Tibial nerve (tissue), 4 donors: ENCODE data around the gene MTA3. TPM values are rescaled to one million over a fixed set of nuclear protein-coding genes. Genes with fewer than 3 reads are reported as not detected.
A peak's percentile ranks its signal among the peaks of the same experiment; 100 is the strongest.

ENCODE experiments used
- DNase-seq, 2 donors: peaks; one replicate each; pipeline ENCODE4 v3.0.0-alpha.2; 2019; ENCODE audit warnings: low spot score in 2 of 2
- H3K27ac ChIP-seq, 4 donors: fragments of 200-600 bp; sonication (generic) in 3 of 4; one replicate each; pipeline ENCODE4 v1.5.1; 2017 to 2019; ENCODE audit warnings: mild to moderate bottlenecking in 1 of 4
- H3K27me3 ChIP-seq, 2 donors: fragments of 200-600 bp; sonication (generic) in 1 of 2; one replicate each; pipeline versions ENCODE4 v1.5.1 to v1.6.0; 2017 to 2019
- H3K36me3 ChIP-seq, 3 donors: fragments of 200-600 bp; sonication (generic); one replicate each; pipeline ENCODE4 v1.5.1; 2018 to 2019
- H3K4me1 ChIP-seq, 4 donors: fragments of 200-600 bp; sonication (generic) in 3 of 4; one replicate each; pipeline ENCODE4 v1.5.1; 2017 to 2019
- H3K4me3 ChIP-seq, 4 donors: fragments of 200-600 bp; sonication (generic) in 3 of 4; one replicate each; pipeline ENCODE4 v1.5.1; 2017 to 2019; ENCODE audit warnings: mild to moderate bottlenecking in 1 of 4, moderate library complexity in 1 of 4
- H3K9me3 ChIP-seq, 4 donors: fragments of 200-600 bp; sonication (generic) in 3 of 4; one replicate each; pipeline ENCODE4 v1.5.1; 2017 to 2019
- EP300 ChIP-seq, 2 donors: sonication (generic); formaldehyde crosslinking; IDR thresholded peaks; one replicate each; pipeline ENCODE4 v1.6.1; 2017; ENCODE audit warnings: antibody characterized with exemption in 2 of 2, mild to moderate bottlenecking in 1 of 2
- POLR2A ChIP-seq, 2 donors: fragments of 450-650 bp; IDR thresholded peaks; one replicate each; pipeline ENCODE4 v1.6.1; 2017; ENCODE audit warnings: antibody characterized with exemption in 2 of 2, mild to moderate bottlenecking in 2 of 2, moderate library complexity in 2 of 2
- WGBS, 2 donors: methylation state at CpG; one replicate each; pipeline ENCODE4 v1.1.5; 2018; 5-methylcytosine and 5-hydroxymethylcytosine counted together
- total RNA-seq, 4 donors: library from RNA; depleted of rRNA; stranded (reverse); fragments of >200 nt; gene quantifications; one replicate each; pipeline ENCODE4 v1.1.0, GENCODE V29; 2016
- TF ChIP-seq, protein P1 (sequence below), 5 experiments: fragments of 200-600 bp in 3 of 5; fragments of 450-650 bp in 2 of 5; sonication (generic) in 3 of 5; IDR thresholded peaks; one replicate each; pipeline ENCODE4 v1.5.1; 2016 to 2019; ENCODE audit warnings: antibody characterized with exemption in 5 of 5, mild to moderate bottlenecking in 3 of 5, moderate library complexity in 2 of 5

MTA3 gene
- total RNA-seq, 4 donors from 2014 or later = 33.1 to 47.0 (median 42.5) TPM

DNA sequence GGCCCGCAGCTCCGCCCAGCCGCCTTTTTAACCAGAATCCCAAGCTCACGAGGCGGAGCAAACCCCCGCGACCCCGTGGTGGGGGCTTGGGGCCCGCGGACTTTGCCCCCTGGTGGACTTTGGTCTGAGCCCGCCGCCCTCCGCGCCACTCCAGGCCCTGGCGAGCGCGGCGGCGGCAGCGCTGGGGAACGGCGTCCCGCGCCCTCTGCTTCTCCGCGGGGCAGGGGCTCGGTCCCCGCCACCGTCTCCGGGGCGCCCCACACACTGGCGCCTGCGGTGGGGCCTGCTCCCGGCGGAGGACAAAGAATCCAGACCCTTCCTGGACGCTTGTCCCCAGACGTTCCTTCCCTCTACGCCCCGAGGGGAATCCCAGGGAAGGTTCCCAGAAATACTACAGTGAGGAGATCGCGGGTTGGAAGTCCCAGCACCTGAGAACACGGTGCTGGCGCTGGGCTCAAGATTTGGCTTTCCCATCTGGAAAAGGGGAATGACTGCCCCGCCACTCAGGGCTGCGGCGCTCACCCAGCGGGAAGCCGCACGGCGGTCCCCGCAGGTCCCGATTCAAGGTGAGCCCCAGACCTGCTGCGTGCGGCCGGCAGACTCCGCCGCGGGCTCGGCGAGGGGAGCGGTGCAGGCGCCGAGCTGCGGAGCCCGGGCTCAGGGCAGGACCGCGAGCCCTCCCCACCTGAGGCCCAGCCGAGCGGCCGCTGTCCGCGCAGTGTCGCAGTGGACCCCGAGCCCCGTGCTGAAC, 224.3 kb downstream of the MTA3 start, which contains the start of gene HAAO:
HAAO (minus strand) TSS at position 1 of the 751 bp plus-strand sequence. CDS start 47 bp downstream, outside the sequence.
- WGBS, 2 donors = 1 to 2% methylated on average over 41 to 69 of the region's 75 CpGs

DNA sequence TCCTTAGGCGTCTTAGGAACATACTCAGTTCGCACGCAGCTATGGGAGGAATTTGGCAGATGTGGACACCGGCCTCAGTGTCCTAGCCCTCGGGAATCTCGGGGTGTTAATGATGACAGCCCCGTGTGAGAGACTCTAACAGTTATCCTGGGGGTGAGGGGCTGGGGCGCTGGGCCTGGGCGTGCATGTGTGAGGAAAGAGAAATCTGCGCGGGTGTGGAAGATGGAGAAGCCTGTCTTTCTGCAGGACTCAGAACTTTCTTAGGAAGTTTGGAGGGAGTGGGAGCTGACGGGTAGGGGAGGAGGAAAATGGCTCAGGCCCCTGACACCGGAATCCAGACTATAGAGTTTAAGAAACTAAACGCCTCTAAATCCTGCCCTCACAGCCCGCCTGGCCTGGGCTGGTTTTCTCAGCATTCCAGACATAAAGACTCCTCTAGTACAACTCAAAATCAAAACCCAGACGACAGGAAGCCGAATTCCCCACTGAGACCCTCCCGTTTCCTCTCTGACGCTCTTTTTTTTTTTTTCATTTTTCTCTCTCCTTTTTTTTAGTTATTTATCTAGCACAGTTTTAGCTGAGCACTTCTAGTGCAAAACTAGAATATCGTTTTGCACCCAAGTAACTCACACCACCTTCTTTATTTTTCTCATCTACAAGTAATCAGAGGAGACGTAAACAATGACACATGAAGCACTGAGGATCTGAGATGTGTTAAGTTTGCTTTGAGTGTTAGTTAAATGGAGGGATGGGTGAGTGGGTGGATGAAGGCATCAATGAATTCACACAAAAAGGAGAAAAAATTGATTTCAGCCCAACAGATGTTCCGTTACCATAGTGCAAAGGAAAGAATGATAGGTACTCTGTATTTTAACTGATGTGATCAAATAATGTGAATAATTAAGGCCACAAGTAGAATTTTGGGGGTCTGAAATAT, 225.2 kb downstream of the MTA3 start:
- Histone ChIP-seq H3K9me3 (no peaks in the 10 kb centered on the region), H3K4me1 (peaks cover 0 to 34% (median 12%) of the 10 kb centered on the region in 4 donors), H3K27me3 (no peaks in the 10 kb centered on the region), H3K36me3 (no peaks in the 10 kb centered on the region), H3K27ac (peak overlapping the region; percentile 65 to 94 (median 88)), H3K4me3 (peak overlapping the region; percentile 49 to 76 (median 64))
- DNase-seq = peak in 1 of 2 donors; percentile 41
- TF ChIP-seq, protein P1, sequence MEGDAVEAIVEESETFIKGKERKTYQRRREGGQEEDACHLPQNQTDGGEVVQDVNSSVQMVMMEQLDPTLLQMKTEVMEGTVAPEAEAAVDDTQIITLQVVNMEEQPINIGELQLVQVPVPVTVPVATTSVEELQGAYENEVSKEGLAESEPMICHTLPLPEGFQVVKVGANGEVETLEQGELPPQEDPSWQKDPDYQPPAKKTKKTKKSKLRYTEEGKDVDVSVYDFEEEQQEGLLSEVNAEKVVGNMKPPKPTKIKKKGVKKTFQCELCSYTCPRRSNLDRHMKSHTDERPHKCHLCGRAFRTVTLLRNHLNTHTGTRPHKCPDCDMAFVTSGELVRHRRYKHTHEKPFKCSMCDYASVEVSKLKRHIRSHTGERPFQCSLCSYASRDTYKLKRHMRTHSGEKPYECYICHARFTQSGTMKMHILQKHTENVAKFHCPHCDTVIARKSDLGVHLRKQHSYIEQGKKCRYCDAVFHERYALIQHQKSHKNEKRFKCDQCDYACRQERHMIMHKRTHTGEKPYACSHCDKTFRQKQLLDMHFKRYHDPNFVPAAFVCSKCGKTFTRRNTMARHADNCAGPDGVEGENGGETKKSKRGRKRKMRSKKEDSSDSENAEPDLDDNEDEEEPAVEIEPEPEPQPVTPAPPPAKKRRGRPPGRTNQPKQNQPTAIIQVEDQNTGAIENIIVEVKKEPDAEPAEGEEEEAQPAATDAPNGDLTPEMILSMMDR (IDR thresholded peaks at IDR 0.05) = no peak
- TF ChIP-seq POLR2A (IDR thresholded peaks at IDR 0.05) = no peak
- TF ChIP-seq EP300 (IDR thresholded peaks at IDR 0.05) = no peak
- 21 to 24% methylated on average over 22 of the region's 22 CpGs for WGBS, 2 donors

More for the DNA sequence above, 224.3 kb downstream of the MTA3 start, which contains the start of gene HAAO:
- Histone ChIP-seq H3K4me3 (peak within 1 kb of the TSS; percentile 49 to 76 (median 64)), H3K9me3 (no peaks in the 10 kb centered on the region), H3K27me3 (no peaks in the 10 kb centered on the region), H3K4me1 (peaks cover 0 to 34% (median 12%) of the 10 kb centered on the region in 4 donors), H3K27ac (peak within 1 kb of the TSS; percentile 65 to 94 (median 88)), H3K36me3 (no peaks in the 10 kb centered on the region)
- peak in 1 of 2 donors; percentile 32 for TF ChIP-seq EP300 (IDR thresholded peaks at IDR 0.05)
- peak in 1 of 2 donors; percentile 24 for TF ChIP-seq POLR2A (IDR thresholded peaks at IDR 0.05)
- TF ChIP-seq, protein P1 (IDR thresholded peaks at IDR 0.05) = peak in 4 of 5 experiments; percentile 18 to 51 (median 38)
- DNase-seq = peak in 1 of 2 donors; percentile 28

DNA sequence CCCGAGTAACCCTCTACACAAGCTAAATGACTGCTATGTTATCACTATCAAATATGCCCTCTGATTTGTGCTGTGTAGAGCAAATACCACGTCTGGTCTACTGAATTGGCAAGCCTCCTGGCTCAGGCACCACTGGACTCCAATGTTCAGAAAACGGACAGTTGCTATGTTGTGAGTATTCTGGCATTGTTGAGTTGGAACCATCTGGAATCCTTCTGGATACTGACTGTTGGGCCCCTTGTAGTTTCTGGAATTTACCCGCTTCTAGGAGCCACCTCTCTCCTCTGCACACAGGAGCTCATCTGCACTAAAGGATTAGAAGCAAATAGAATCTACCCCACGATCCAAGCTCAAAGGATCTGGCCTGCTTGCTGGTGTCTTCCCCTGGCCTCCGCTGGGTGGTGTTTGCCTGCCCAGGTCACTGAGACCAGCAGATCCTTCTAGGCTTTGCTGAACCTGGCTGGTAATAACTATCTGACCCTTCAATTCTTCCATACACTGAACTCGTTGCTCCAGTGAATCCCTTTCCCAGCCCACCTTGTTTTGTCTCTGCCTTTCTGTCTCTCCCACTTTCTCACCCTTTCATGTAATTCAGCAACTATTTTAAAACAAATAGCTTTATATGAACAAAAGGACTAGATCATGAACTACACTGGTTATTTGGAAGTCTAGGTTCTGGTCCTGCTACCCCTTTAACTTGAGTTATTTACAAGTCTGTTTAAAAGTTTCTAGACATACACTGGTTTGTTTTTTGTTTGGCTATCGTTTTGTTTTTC, 226.0 kb downstream of the MTA3 start:
- Histone ChIP-seq H3K36me3 (no peaks in the 10 kb centered on the region), H3K27ac (peak overlapping the region in 3 of 4 donors; percentile 36 to 94 (median 83)), H3K9me3 (no peaks in the 10 kb centered on the region), H3K4me1 (peaks cover 0 to 34% (median 12%) of the 10 kb centered on the region in 4 donors), H3K4me3 (no peak overlapping the region), H3K27me3 (no peaks in the 10 kb centered on the region)
- TF ChIP-seq, protein P1 (IDR thresholded peaks at IDR 0.05) = peak in 1 of 5 experiments; percentile 10
- TF ChIP-seq EP300 (IDR thresholded peaks at IDR 0.05) (no peak), POLR2A (IDR thresholded peaks at IDR 0.05) (no peak)
- no peak for DNase-seq
- WGBS, 2 donors = 69 to 73% methylated on average over 8 of the region's 8 CpGs

DNA sequence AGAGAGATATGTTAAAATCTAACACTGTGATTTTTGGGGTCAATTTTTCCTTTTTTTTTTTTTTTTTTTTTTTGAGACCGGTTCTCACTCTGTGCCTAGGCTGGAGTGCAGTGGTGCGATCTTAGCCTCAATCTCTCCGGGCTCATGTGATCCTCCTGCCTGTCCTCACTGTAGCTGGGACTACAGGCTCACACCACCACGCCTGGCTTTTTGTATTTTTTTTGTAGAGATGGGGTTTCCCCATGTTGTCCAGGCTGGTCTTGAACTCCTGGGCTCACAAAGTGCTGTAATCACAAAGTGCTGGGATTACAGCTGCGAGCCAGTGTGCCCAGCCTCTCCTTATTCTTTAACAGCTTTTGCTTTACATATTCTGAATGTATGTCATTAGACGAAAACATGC, 226.8 kb downstream of the MTA3 start:
- no peaks in the 10 kb centered on the region for H3K36me3 ChIP-seq
- peaks cover 0 to 34% (median 12%) of the 10 kb centered on the region in 4 donors for H3K4me1 ChIP-seq
- H3K27me3 ChIP-seq = no peaks in the 10 kb centered on the region
- no peaks in the 10 kb centered on the region for H3K9me3 ChIP-seq
- no peak overlapping the region for H3K4me3 ChIP-seq
- DNase-seq = no peak
- TF ChIP-seq, protein P1 (IDR thresholded peaks at IDR 0.05) = no peak
- TF ChIP-seq POLR2A (IDR thresholded peaks at IDR 0.05) (no peak), EP300 (IDR thresholded peaks at IDR 0.05) (no peak)
- WGBS, 2 donors = 91 to 95% methylated on average over 6 of the region's 6 CpGs
- peak overlapping the region in 1 of 4 donors; percentile 3 for H3K27ac ChIP-seq
